ENCODE measurements around the gene SLC2A11.

DNA sequence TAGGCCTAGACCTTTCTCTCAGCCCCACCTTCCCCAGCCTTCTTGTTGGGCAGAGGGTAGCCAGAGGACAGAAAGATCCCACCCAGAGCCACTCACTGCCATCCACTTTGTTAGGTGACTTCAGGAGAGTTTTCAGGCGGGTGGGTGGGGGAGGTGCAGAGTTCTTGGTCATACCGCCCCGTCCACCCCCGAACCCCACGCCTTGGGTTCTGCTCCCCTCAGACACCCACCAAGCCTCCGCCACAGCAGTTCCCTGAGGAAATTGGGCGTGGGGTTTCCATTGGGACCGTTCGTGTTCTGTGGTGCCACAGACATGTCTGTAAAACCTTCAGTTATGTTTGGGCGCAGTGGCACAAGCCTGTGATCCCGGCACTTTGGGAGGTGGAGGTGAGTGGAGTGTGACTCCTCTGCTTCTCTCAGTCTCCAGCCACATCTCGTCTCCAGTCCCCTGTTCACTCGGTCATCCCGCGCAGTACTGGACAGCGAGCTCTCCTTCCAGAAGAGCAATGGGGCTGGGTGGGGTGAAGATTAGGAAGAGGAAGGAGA, 38.0 kb downstream of the SLC2A11 start:
- TF ChIP-seq, protein P1, sequence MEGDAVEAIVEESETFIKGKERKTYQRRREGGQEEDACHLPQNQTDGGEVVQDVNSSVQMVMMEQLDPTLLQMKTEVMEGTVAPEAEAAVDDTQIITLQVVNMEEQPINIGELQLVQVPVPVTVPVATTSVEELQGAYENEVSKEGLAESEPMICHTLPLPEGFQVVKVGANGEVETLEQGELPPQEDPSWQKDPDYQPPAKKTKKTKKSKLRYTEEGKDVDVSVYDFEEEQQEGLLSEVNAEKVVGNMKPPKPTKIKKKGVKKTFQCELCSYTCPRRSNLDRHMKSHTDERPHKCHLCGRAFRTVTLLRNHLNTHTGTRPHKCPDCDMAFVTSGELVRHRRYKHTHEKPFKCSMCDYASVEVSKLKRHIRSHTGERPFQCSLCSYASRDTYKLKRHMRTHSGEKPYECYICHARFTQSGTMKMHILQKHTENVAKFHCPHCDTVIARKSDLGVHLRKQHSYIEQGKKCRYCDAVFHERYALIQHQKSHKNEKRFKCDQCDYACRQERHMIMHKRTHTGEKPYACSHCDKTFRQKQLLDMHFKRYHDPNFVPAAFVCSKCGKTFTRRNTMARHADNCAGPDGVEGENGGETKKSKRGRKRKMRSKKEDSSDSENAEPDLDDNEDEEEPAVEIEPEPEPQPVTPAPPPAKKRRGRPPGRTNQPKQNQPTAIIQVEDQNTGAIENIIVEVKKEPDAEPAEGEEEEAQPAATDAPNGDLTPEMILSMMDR (IDR thresholded peaks at IDR 0.05 in 2 of 3, conservative IDR thresholded peaks at IDR 0.05 in 1 of 3; ENCODE audit: borderline replicate concordance in 1 of 3, insufficient read depth in 1 of 3, low read depth in 2 of 3, low read length in 2 of 3) = no peak
- TF ChIP-seq EGR1 (IDR thresholded peaks at IDR 0.05; ENCODE audit: low read depth) (no peak), POLR2A (IDR thresholded peaks at IDR 0.05; ENCODE audit: borderline replicate concordance, extremely low read depth, insufficient read depth, insufficient read length) (no peak), POLR2AphosphoS5 (IDR thresholded peaks at IDR 0.05; ENCODE audit: low read depth, low read length) (no peak; the same call in 1 of the 2 replicates), ZNF274 (IDR thresholded peaks at IDR 0.05; ENCODE audit: low read depth, low read length) (no peak), YY1 (IDR thresholded peaks at IDR 0.05; ENCODE audit: extremely low read depth, insufficient replicate concordance, low read depth, low read length) (no peak)
- TF ChIP-seq, protein P2, sequence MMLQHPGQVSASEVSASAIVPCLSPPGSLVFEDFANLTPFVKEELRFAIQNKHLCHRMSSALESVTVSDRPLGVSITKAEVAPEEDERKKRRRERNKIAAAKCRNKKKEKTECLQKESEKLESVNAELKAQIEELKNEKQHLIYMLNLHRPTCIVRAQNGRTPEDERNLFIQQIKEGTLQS (IDR thresholded peaks at IDR 0.05) = no peak
